Stimulated activated CD8-positive, alpha-beta memory T cell treated with anti-CD3 and anti-CD28 coated beads, Interleukin-4, amount 100 ng/mL, for 48 hours (primary cell): ENCODE results near the gene BCAP31.

ENCODE experiments used
- DNase-seq: peaks from one replicate; pipeline ENCODE4 v3.0.0-alpha.2; 2020

BCAP31 gene

GRCh38 chrX:153672531-153673427 lies 51.4 kb downstream of the BCAP31 start:
- no peak for DNase-seq

GRCh38 chrX:153671589-153672530 lies 52.3 kb downstream of the BCAP31 start:
- no peak for DNase-seq

GRCh38 chrX:153670748-153671588 lies 53.2 kb downstream of the BCAP31 start:
- DNase-seq = no peak

DNA sequence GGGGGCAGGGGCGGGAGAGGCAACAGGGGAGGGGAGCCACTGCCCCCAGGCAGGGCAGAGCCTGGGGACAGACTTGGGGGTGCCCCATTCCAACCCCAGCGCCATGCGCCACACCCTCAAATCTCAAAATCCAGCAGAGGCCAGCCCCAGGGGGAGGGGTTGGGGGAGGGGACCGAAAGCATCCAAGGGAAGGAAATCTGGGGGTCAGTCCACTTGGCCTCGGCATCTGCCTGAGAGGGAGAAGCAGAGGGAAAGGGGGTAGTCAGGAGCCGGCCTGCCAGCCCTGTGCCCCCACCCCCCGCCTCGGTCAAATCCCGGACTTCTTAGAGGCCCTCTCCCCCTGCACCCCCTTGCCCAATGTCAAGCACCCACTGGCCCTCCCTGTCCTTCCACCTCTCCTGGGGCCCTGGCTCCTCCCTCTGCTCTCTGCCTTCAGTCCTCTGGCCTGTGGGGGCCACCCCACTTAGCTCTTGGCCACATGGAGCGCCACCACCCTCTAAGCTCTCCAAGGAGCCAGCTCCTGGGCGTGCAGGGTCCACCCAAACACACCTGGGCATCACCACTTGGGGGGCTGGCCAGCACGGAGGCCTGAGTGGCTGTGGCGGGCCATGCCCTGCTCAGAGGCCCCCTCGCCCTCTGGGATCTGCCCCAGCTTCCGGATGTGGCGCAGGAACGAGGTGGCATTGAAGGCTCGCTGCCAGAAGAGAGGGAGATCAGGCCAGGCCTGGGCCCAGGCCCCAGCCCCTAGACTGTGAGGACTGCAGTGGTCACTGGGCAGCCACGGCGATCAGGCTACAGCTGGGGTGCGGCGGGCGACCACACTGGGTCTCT lies 54.1 kb downstream of the BCAP31 start:
- no peak for DNase-seq

DNA sequence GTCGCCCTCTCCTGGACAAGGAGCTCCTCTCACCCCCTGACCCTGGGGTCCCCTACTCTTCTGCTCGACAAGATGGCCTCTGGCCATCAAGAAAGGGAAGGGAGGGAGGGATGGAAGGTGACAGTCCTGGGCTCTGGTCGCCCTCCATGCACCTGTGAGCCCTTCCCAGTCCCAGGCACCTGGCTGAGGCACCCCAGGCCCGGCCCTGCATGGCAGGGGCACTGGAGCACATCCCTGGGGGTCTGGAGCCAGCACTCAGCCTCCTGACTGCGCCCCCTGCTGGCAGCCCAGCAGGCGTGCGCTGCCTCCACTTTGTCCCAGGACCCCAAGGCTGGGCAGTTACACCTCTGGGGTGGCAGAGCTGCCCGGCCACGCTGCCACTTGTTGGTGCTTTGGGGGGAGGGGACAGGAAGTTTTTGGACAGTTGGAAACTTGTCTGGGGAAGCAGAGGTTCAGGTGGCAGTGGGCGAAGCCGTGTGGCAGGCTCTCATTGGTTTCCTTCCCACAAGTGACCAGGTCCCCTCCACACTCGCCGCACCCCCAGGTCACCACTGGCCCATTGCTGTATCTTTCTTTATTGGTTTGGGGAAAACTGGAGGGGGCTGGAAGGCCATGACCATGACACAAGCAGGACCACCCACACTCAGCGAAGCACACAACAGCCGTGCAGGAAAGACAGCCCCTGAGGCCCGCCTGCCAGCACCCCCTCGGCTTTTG lies 54.9 kb downstream of the BCAP31 start:
- DNase-seq = peak; percentile 69

DNA sequence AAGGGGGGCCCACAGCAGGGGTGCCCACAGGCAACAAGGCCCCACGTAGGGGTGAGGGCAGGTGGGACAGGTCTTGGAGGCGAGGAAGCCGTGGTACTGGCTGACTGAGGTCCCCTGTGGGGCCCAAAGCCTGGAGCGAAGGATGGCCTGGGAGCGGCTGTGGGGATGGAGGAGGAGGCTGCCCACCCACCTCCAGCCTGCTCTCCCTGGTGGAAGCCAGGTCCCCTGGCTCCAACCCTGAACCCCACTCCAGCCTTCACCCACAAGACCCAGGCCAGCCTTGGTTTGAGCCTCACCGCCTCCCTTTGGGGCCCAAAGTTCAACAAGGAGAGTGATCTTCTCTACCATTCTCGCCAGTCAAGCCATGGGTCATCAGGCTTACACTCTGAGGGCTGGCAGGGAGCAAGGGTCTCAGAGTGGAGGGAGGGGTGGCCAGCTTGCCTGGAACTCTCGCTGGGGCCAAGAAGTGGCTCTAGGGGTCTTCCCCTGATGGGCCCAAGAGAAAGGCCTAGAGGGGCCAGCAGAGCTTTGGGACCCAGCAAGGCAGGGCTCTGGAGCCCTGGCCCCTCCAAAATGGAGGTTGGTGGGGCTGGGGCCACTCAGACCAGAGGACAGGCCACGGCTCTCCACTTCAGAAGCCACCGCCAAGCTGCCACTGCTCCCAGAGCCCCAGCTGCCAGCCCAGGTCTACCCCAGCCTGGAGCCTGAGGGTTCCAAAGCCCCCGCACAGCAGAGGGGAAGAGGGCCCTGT lies 55.6 kb downstream of the BCAP31 start:
- DNase-seq = no peak

DNA sequence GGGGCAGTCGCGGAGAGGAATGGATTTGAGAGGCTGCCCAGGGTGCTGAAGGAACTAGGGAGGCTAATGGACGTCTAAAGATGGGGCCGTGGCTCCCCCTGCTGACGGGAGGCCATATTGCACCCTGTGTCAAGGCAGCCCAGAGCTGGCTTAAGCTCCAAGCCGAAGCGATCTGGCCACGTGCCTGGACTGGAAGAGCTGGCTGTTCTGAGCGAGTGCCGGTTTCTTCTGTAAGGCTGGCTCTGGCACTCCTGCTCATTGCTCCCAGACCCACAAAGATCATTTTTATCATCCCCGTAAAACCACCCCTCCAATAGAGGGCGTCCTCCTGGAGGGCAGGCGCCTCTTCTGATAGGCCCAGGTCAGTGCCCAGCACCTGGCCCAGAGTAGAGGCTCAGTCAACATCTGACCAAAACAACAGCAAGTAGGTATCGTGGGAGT lies 56.2 kb downstream of the BCAP31 start:
- DNase-seq = peak; percentile 91

- DNase-seq = no peak
Measured at GRCh38 chrX:153667281-153667955, 56.8 kb downstream of the BCAP31 start.

DNA sequence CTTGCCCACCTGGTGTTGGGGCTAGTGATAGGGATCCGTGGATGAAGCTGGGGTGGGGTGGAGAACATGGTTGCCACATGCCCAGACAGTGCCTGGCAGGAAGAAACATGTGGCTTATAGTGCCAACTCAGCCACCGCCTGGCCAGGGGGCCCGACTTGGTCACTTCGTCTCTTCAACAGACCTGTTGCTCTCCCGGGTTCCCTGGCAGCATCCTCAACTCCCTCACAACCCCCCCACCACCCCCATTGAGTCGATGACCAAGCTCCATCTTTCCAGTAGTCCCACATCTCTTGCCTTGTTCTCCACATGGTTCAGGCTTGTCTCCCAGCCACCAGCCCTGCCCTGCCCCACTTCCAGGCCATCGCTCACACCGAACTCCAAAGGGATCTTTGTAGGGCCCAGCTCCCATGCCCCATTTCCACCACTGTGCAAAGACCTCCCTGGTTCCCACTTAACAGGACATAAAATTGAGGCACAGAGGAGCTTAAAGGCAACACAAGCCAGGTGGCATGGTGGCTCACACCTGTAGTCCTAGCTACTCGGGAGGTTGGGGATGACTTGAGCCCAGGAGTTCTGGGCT lies 58.4 kb downstream of the BCAP31 start:
- DNase-seq = no peak

DNA sequence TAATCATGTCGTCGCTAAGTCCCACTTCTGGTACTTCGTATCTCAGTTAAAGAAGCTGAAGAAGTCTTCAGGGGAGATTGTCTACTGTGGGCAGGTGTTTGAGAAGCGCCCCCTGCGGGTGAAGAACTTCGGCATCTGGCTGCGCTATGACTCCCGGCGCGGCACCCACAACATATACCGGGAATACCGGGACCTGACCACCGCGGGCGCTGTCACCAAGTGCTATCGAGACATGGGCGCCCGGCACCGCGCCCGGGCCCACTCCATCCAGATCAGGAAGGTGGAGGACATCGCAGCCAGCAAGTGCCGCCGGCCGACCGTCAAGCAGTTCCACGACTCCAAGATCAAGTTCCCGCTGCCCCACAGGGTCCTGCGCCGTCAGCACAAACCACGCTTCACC lies 61.9 kb downstream of the BCAP31 start:
- DNase-seq = peak; percentile 72

GRCh38 chrX:153659268-153659667 lies 64.9 kb downstream of the BCAP31 start:
- no peak for DNase-seq

- DNase-seq = no peak
Measured at GRCh38 chrX:153657161-153657560, 67.0 kb downstream of the BCAP31 start.

GRCh38 chrX:153653556-153653955 lies 70.6 kb downstream of the BCAP31 start:
- DNase-seq = no peak

GRCh38 chrX:153651540-153652079 lies 72.6 kb downstream of the BCAP31 start:
- no peak for DNase-seq

DNA sequence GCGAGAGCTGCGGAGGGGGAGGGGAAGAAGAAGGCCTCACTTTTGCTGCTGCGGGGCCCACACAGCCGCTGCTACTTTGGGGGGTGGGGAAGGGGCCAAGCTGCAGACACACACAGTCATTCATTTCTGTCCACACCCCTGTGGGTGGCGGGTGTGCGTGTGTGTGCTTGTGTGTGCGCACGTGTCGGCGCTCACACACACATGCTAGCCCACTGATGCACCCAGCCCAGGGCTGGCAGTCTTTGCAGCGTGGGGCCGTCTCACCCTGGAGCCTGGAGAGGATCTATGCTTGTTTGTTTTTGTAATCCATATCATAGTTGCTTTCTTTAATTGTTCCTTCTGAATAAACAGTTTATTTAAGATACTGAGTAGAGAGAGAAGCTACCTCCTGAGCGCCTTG lies 73.2 kb downstream of the BCAP31 start:
- no peak for DNase-seq
